GM23338 (cell line): ENCODE measurements around the gene DRD2. TPM values are rescaled to one million over a fixed set of nuclear protein-coding genes. Genes with fewer than 3 reads are reported as not detected.

ENCODE experiments used
- CREB1 ChIP-seq: fragments of 250-450 bp; sonication (Bioruptor Pico); IDR thresholded peaks from 2 replicates; pipeline ENCODE4 v1.5.0; 2020; ENCODE audit warnings: low read depth, mild to moderate bottlenecking, moderate library complexity
- EZH2 ChIP-seq: fragments of 200-600 bp; sonication (generic); IDR thresholded peaks from one replicate; pipeline ENCODE4 v1.8.0; 2017; ENCODE audit warnings: antibody characterized with exemption, mild to moderate bottlenecking, low read depth; ENCODE audit not compliant: unreplicated experiment
- JUNB ChIP-seq: IDR thresholded peaks from one replicate; pipeline ENCODE4 v1.6.1; 2016; ENCODE audit warnings: antibody characterized with exemption; ENCODE audit not compliant: unreplicated experiment
- NANOG ChIP-seq: IDR thresholded peaks from 2 replicates; pipeline ENCODE4 v1.6.1; 2016; ENCODE audit warnings: antibody characterized with exemption, borderline replicate concordance
- POLR2AphosphoS5 ChIP-seq: IDR thresholded peaks from 2 replicates; pipeline ENCODE4 v1.6.1; 2016; ENCODE audit warnings: antibody characterized with exemption, low read depth
- REST ChIP-seq: IDR thresholded peaks from one replicate; pipeline ENCODE4 v1.6.1; 2018; ENCODE audit warnings: antibody characterized with exemption; ENCODE audit not compliant: unreplicated experiment
- ZNF114 ChIP-seq: fragments of 250-450 bp; sonication (Bioruptor Pico); IDR thresholded peaks from 2 replicates; pipeline ENCODE4 v1.5.0; 2020; ENCODE audit warnings: mild to moderate bottlenecking, moderate library complexity
- ZNF331 ChIP-seq: fragments of 250-450 bp; sonication (Bioruptor Pico); IDR thresholded peaks from 2 replicates; pipeline ENCODE4 v1.5.0; 2020; ENCODE audit warnings: low read depth, mild to moderate bottlenecking, moderate library complexity
- ZNF462 ChIP-seq: fragments of 250-450 bp; sonication (Bioruptor Pico); IDR thresholded peaks from 2 replicates; pipeline ENCODE4 v1.5.0; 2020; ENCODE audit warnings: mild to moderate bottlenecking, moderate library complexity
- polyA plus RNA-seq: library from polyadenylated mRNA; unstranded; fragments of >200 nt; fragmentation: Nextera tagmentation; extraction: Ambion mirVana; gene quantifications from 2 replicates; pipeline ENCODE4 v1.2.1, GENCODE V29; 2016
- total RNA-seq: library from RNA; depleted of rRNA; stranded (reverse); fragments of >200 nt; shearing (Covaris generic); gene quantifications from 2 replicates; pipeline ENCODE4 v1.2.3, GENCODE V29; 2014
- TF ChIP-seq, protein P1 (sequence below), 2 experiments: fragments of 200-600 bp in 1 of 2; sonication (generic) in 1 of 2; conservative IDR thresholded peaks; 2 replicates each; pipeline versions ENCODE4 v1.5.1 to v1.6.1; 2016 to 2017; ENCODE audit warnings: antibody characterized with exemption in 2 of 2, low read depth in 2 of 2, mild to moderate bottlenecking in 2 of 2, moderate library complexity in 1 of 2

The DRD2 gene
- total and polyA plus RNA-seq, 2 experiments from 2014 or later: 0.21 to 0.66 TPM

GRCh38 chr11:113394919-113395318 is 80.3 kb downstream of the DRD2 start (continued):
- TF ChIP-seq ZNF462 (CRISPR knock-in tag) (no peak), NANOG (no peak), EZH2 (no peak), CREB1 (CRISPR knock-in tag) (no peak), REST (no peak), ZNF331 (CRISPR knock-in tag) (no peak), POLR2AphosphoS5 (no peak), JUNB (no peak), ZNF114 (CRISPR knock-in tag) (no peak)
- TF ChIP-seq, protein P1, sequence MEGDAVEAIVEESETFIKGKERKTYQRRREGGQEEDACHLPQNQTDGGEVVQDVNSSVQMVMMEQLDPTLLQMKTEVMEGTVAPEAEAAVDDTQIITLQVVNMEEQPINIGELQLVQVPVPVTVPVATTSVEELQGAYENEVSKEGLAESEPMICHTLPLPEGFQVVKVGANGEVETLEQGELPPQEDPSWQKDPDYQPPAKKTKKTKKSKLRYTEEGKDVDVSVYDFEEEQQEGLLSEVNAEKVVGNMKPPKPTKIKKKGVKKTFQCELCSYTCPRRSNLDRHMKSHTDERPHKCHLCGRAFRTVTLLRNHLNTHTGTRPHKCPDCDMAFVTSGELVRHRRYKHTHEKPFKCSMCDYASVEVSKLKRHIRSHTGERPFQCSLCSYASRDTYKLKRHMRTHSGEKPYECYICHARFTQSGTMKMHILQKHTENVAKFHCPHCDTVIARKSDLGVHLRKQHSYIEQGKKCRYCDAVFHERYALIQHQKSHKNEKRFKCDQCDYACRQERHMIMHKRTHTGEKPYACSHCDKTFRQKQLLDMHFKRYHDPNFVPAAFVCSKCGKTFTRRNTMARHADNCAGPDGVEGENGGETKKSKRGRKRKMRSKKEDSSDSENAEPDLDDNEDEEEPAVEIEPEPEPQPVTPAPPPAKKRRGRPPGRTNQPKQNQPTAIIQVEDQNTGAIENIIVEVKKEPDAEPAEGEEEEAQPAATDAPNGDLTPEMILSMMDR (conservative IDR thresholded peaks at IDR 0.05; ENCODE audit: low read depth in 2 of 2): no peak
